ENCODE results near the gene MYT1.

MYT1 gene

GRCh38 chr20:64193058-64193457, 28.8 kb downstream of the MYT1 start:
- DNase-seq (ENCODE audit: low spot score): no peak

GRCh38 chr20:64194269-64194668, 30.0 kb downstream of the MYT1 start:
- DNase-seq (ENCODE audit: low spot score): no peak

GRCh38 chr20:64196309-64196708, 32.1 kb downstream of the MYT1 start:
- DNase-seq (ENCODE audit: low spot score): no peak

GRCh38 chr20:64196847-64197306, 32.6 kb downstream of the MYT1 start:
- no peak for DNase-seq (ENCODE audit: low spot score)

GRCh38 chr20:64198347-64198746, 34.1 kb downstream of the MYT1 start:
- no peak for DNase-seq (ENCODE audit: low spot score)

GRCh38 chr20:64199395-64199794, 35.1 kb downstream of the MYT1 start:
- DNase-seq (ENCODE audit: low spot score): no peak

- DNase-seq (ENCODE audit: low spot score): no peak
Observed at GRCh38 chr20:64200740-64201139, 36.5 kb downstream of the MYT1 start.

- DNase-seq (ENCODE audit: low spot score): no peak
Observed at GRCh38 chr20:64201653-64202052, 37.4 kb downstream of the MYT1 start.

- no peak for DNase-seq (ENCODE audit: low spot score)
Observed at GRCh38 chr20:64203037-64203777, 39.0 kb downstream of the MYT1 start.

- peak; percentile 58 for DNase-seq (ENCODE audit: low spot score)
Observed at GRCh38 chr20:64205611-64206026, 41.4 kb downstream of the MYT1 start.

GRCh38 chr20:64206614-64207013, 42.4 kb downstream of the MYT1 start:
- no peak for DNase-seq (ENCODE audit: low spot score)

- DNase-seq (ENCODE audit: low spot score): no peak
Observed at GRCh38 chr20:64207641-64208590, 43.7 kb downstream of the MYT1 start.

GRCh38 chr20:64209148-64209547, 44.9 kb downstream of the MYT1 start:
- no peak for DNase-seq (ENCODE audit: low spot score)

GRCh38 chr20:64210656-64211369, 46.6 kb downstream of the MYT1 start:
- no peak for DNase-seq (ENCODE audit: low spot score)

- DNase-seq (ENCODE audit: low spot score): no peak
Observed at GRCh38 chr20:64211874-64212658, 47.8 kb downstream of the MYT1 start.

GRCh38 chr20:64212755-64213154, 48.5 kb downstream of the MYT1 start:
- peak; percentile 24 for DNase-seq (ENCODE audit: low spot score)

GRCh38 chr20:64214113-64214512, 49.9 kb downstream of the MYT1 start:
- no peak for DNase-seq (ENCODE audit: low spot score)

- no peak for DNase-seq (ENCODE audit: low spot score)
Observed at GRCh38 chr20:64214952-64215351, 50.7 kb downstream of the MYT1 start.

- DNase-seq (ENCODE audit: low spot score): no peak
Observed at GRCh38 chr20:64216036-64216435, 51.8 kb downstream of the MYT1 start.

- DNase-seq (ENCODE audit: low spot score): no peak
Observed at GRCh38 chr20:64216910-64217309, 52.7 kb downstream of the MYT1 start.

GRCh38 chr20:64217539-64218221, 53.4 kb downstream of the MYT1 start:
- no peak for DNase-seq (ENCODE audit: low spot score)
